Hepatocyte (in vitro differentiated cells): ENCODE measurements around the gene HMGXB3.

Experiments
- EZH2 ChIP-seq: fragments of 200-600 bp; sonication (generic); IDR thresholded peaks from 2 replicates; pipeline ENCODE4 v1.6.1; 2016; ENCODE audit warnings: antibody characterized with exemption, mild to moderate bottlenecking, borderline replicate concordance
- EZH2phosphoT487 ChIP-seq: fragments of 200-600 bp; sonication (generic); IDR thresholded peaks from one replicate; pipeline ENCODE4 v1.6.1; 2018; ENCODE audit warnings: antibody characterized with exemption, mild to moderate bottlenecking, low read depth, moderate library complexity; ENCODE audit not compliant: unreplicated experiment, severe bottlenecking
- TF ChIP-seq, protein P1 (sequence below): fragments of 200-600 bp; sonication (generic); IDR thresholded peaks from 2 replicates; pipeline ENCODE4 v1.5.1; 2016; ENCODE audit warnings: antibody characterized with exemption, mild to moderate bottlenecking; ENCODE audit not compliant: poor library complexity

DNA sequence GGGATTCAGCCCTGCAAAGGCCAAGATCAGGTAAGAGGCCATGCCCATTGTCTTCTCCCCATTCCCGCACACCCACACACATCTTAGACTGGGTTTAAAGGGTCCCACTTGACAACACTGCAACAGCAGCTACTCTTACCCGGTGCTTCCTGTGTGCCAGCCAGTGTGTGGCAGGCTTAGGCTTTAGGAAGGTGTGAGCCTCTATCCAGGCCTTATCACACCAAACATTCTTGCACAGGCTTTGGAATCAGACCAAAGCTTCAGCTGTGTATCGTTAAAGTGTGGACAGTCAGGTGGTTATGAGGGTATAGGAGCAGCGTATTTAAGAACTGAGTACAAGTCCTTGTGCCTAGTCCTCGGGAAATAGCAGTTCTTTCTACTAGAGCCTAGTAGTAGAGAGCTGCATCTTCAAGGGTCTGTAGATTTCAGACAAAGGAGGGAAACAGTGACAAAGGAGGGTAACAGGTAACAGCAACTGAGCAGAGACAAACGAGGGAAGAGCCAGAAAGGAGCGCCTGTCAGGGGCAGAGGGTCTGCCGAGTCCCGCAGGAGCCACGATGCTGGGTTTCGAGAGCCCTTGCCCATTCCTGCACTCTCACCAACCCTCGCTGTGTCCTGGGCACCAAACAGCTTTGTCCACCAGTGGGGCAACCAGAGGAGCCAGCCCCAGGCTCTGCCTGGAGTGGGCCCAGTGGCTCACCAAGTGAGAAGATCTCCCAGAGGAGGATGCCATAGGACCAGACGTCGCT, 55.0 kb downstream of the HMGXB3 start:
- TF ChIP-seq, protein P1, sequence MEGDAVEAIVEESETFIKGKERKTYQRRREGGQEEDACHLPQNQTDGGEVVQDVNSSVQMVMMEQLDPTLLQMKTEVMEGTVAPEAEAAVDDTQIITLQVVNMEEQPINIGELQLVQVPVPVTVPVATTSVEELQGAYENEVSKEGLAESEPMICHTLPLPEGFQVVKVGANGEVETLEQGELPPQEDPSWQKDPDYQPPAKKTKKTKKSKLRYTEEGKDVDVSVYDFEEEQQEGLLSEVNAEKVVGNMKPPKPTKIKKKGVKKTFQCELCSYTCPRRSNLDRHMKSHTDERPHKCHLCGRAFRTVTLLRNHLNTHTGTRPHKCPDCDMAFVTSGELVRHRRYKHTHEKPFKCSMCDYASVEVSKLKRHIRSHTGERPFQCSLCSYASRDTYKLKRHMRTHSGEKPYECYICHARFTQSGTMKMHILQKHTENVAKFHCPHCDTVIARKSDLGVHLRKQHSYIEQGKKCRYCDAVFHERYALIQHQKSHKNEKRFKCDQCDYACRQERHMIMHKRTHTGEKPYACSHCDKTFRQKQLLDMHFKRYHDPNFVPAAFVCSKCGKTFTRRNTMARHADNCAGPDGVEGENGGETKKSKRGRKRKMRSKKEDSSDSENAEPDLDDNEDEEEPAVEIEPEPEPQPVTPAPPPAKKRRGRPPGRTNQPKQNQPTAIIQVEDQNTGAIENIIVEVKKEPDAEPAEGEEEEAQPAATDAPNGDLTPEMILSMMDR, result no peak
- TF ChIP-seq EZH2phosphoT487, result no peak
- TF ChIP-seq EZH2, result no peak
